PC-9 (cell line): Measurements from ENCODE around the gene FGF22. TPM values are rescaled to one million over a fixed set of nuclear protein-coding genes. Genes with fewer than 3 reads are reported as not detected.

Experiments used
- BruUV-seq: library from RNA; stranded (reverse); fragments of 400-500 nt; replicated peaks from 2 replicates; lab custom pipeline; 2021; lab: Mats Ljungman, UMichigan
- CTCF ChIA-PET: fragments of 300-600 bp; sonication (Branson Sonifier 250); formaldehyde crosslinking; loops from one replicate; lab custom pipeline; 2022; ENCODE audit warnings: antibody characterized with exemption; lab: Charles Lee
- POLR2A ChIA-PET: fragments of 300-600 bp; sonication (Branson Sonifier 250); formaldehyde crosslinking; loops from one replicate; lab custom pipeline; 2022; ENCODE audit warnings: antibody characterized with exemption; ENCODE audit not compliant: unreplicated experiment; lab: Charles Lee
- DNase-seq, 2 experiments: peaks; one replicate each; pipeline versions ENCODE4 v3.0.0 to v3.0.0-alpha.2; 2015 to 2022; ENCODE audit warnings: mixed read lengths in 1 of 2
- H2AFZ ChIP-seq: fragments of 200-600 bp; sonication (generic); 2 replicates; pipeline ENCODE4 v1.8.1; 2017; ENCODE audit warnings: antibody characterized with exemption
- H3F3A ChIP-seq: fragments of 200-600 bp; sonication (generic); 2 replicates; pipeline ENCODE4 v1.8.1; 2017; ENCODE audit warnings: antibody characterized with exemption, mild to moderate bottlenecking, low read depth; ENCODE audit not compliant: insufficient read depth
- H3K27ac ChIP-seq: fragments of 200-600 bp; sonication (generic); 2 replicates; pipeline ENCODE4 v1.6.1; 2016; ENCODE audit warnings: mixed run types
- H3K27me3 ChIP-seq: fragments of 200-600 bp; sonication (generic); 2 replicates; pipeline ENCODE4 v1.6.1; 2016; ENCODE audit warnings: low read depth, mixed run types; ENCODE audit not compliant: insufficient read depth
- H3K36me3 ChIP-seq: fragments of 200-600 bp; sonication (generic); 2 replicates; pipeline ENCODE4 v1.6.1; 2016; ENCODE audit warnings: low read depth, mixed run types
- H3K4me1 ChIP-seq: fragments of 200-600 bp; sonication (generic); replicated peaks from 2 replicates; pipeline ENCODE4 v1.6.1; 2016; ENCODE audit warnings: mixed run types; ENCODE audit not compliant: insufficient read depth
- H3K4me2 ChIP-seq: fragments of 200-600 bp; sonication (generic); 2 replicates; pipeline ENCODE4 v1.6.1; 2017; ENCODE audit warnings: mixed run types
- H3K4me3 ChIP-seq: fragments of 200-600 bp; sonication (generic); 2 replicates; pipeline ENCODE4 v1.6.1; 2016; ENCODE audit warnings: mixed run types
- H3K79me2 ChIP-seq: fragments of 200-600 bp; sonication (generic); 2 replicates; pipeline ENCODE4 v1.6.1; 2017; ENCODE audit warnings: low read depth, mixed run types
- H3K9me2 ChIP-seq: fragments of 200-600 bp; sonication (generic); 2 replicates; pipeline ENCODE4 v1.8.1; 2017; ENCODE audit warnings: mild to moderate bottlenecking; ENCODE audit not compliant: insufficient read depth
- H3K9me3 ChIP-seq: fragments of 200-600 bp; sonication (generic); 2 replicates; pipeline ENCODE4 v1.8.1; 2016; ENCODE audit warnings: low read depth; ENCODE audit not compliant: insufficient read depth
- H4K20me1 ChIP-seq: fragments of 200-600 bp; sonication (generic); 2 replicates; pipeline ENCODE4 v1.8.1; 2017; ENCODE audit not compliant: insufficient read depth
- CTCF ChIP-seq: fragments of 200-600 bp; sonication (generic); conservative IDR thresholded peaks from 2 replicates; pipeline ENCODE4 v1.6.1; 2017; ENCODE audit warnings: mixed run types, antibody characterized with exemption, mild to moderate bottlenecking, moderate library complexity
- EZH2 ChIP-seq: fragments of 200-600 bp; sonication (generic); IDR thresholded peaks from 2 replicates; pipeline ENCODE4 v1.8.0; 2017; ENCODE audit warnings: antibody characterized with exemption, low read depth
- intact Hi-C: fragments of 100-400 bp; cut with micrococcal nuclease; formaldehyde crosslinking; loops from one replicate; pipeline ENCODE4 v1.10.0; 2022; ENCODE audit not compliant: unreplicated experiment
- total RNA-seq: library from RNA; stranded (reverse); gene quantifications from 2 replicates; pipeline ENCODE4 v1.2.3, GENCODE V29; 2021

FGF22 gene
- total RNA-seq, 1 experiment from 2014 or later: not detected

GRCh38 chr19:681029-682019, 41.6 kb downstream of the FGF22 start:
- H3K36me3 ChIP-seq: no peaks in the 10 kb centered on the region
- H3K4me1 ChIP-seq: peaks cover 30% of the 10 kb centered on the region
- ChIA-PET CTCF (no interaction called here), POLR2A (no interaction called here)
- H2AFZ ChIP-seq: 0 out of 2 replicates have a peak overlapping the region, but pooled peaks have one; percentile 78
- intact Hi-C loops: no loop called here
- H3K79me2 ChIP-seq: peaks cover 19% of the 10 kb centered on the region
- H3K9me2 ChIP-seq: no peaks in the 10 kb centered on the region
- DNase-seq: no peak
- H3K9me3 ChIP-seq: no peaks in the 10 kb centered on the region
- no TSS peak for BruUV-seq
- peaks cover 25% of the 10 kb centered on the region for H3F3A ChIP-seq
- no peaks in the 10 kb centered on the region for H4K20me1 ChIP-seq
- TF ChIP-seq CTCF (no peak), EZH2 (no peak)
- H3K4me3 ChIP-seq: peak overlapping the region; percentile 56; the same call in 1 of the 2 replicates
- no peaks in the 10 kb centered on the region for H3K27me3 ChIP-seq
- peak overlapping the region; percentile 67 for H3K27ac ChIP-seq
- H3K4me2 ChIP-seq: peak overlapping the region; percentile 73

DNA sequence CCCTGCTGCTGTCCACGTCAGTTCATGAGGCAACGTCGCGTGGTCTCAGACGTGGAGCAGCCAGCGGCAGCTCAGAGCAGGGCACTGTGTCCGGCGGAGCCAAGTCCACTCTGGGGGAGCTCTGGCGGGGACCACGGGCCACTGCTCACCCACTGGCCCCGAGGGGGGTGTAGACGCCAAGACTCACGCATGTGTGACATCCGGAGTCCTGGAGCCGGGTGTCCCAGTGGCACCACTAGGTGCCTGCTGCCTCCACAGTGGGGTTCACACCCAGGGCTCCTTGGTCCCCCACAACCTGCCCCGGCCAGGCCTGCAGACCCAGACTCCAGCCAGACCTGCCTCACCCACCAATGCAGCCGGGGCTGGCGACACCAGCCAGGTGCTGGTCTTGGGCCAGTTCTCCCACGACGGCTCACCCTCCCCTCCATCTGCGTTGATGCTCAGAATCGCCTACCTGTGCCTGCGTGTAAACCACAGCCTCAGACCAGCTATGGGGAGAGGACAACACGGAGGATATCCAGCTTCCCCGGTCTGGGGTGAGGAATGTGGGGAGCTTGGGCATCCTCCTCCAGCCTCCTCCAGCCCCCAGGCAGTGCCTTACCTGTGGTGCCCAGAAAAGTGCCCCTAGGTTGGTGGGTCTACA, 43.1 kb downstream of the FGF22 start:
- intact Hi-C loops: no loop called here
- Histone ChIP-seq H3K4me3 (no peak overlapping the region), H3K9me3 (no peaks in the 10 kb centered on the region), H3K79me2 (peaks cover 18% of the 10 kb centered on the region), H3K36me3 (no peaks in the 10 kb centered on the region), H3K27me3 (0 out of 2 replicates have a peak, but pooled peaks cover 5% of the 10 kb centered on the region), H3K4me1 (peaks cover 17% of the 10 kb centered on the region), H4K20me1 (no peaks in the 10 kb centered on the region), H2AFZ (no peak overlapping the region), H3F3A (peaks cover 22% of the 10 kb centered on the region), H3K4me2 (no peak overlapping the region), H3K27ac (no peak overlapping the region), H3K9me2 (no peaks in the 10 kb centered on the region)
- DNase-seq: no peak
- ChIA-PET POLR2A (no interaction called here), CTCF (no interaction called here)
- no TSS peak for BruUV-seq
- TF ChIP-seq CTCF: no peak
- no peak for TF ChIP-seq EZH2

GRCh38 chr19:685454-685931, 45.8 kb downstream of the FGF22 start:
- DNase-seq: no peak
- Histone ChIP-seq H3K9me3 (no peaks in the 10 kb centered on the region), H3F3A (peaks cover 7% of the 10 kb centered on the region; the same call in 1 of the 2 replicates), H3K27ac (no peak overlapping the region), H3K4me1 (no peaks in the 10 kb centered on the region), H3K79me2 (no peaks in the 10 kb centered on the region), H3K27me3 (0 out of 2 replicates have a peak, but pooled peaks cover 7% of the 10 kb centered on the region), H3K4me2 (no peak overlapping the region), H3K36me3 (no peaks in the 10 kb centered on the region), H2AFZ (no peak overlapping the region), H3K9me2 (no peaks in the 10 kb centered on the region), H3K4me3 (no peak overlapping the region), H4K20me1 (no peaks in the 10 kb centered on the region)
- intact Hi-C loops: no loop called here
- BruUV-seq: no TSS peak
- ChIA-PET CTCF (no interaction called here), POLR2A (no interaction called here)
- TF ChIP-seq EZH2: no peak
- TF ChIP-seq CTCF: no peak
